T-helper 9 cell (primary cell): Measurements from ENCODE around the gene MRPL19.

Experiments used
- DNase-seq: peaks from one replicate; pipeline ENCODE4 v3.0.0-alpha.2; 2020
- total RNA-seq, 2 donors: gene quantifications; one replicate each; lab custom pipeline; 2026; lab: John Stamatoyannopoulos, UW

MRPL19 gene
- total RNA-seq, result 16.7 to 41.5 reads per million in 2 donors

- DNase-seq, result peak; percentile 56
Observed at GRCh38 chr2:75646583-75647425, at the start of gene MRPL19. MRPL19 (plus strand) TSS chr2:75646783; CDS start chr2:75646808, 25 bp downstream.

GRCh38 chr2:75596784-75597183 is 49.8 kb upstream of the MRPL19 start:
- no peak for DNase-seq

GRCh38 chr2:75597949-75598348 is 48.6 kb upstream of the MRPL19 start:
- no peak for DNase-seq

- no peak for DNase-seq
Observed at GRCh38 chr2:75598589-75599155, 47.9 kb upstream of the MRPL19 start.

GRCh38 chr2:75600461-75601011 is 46.0 kb upstream of the MRPL19 start:
- DNase-seq, result no peak

- no peak for DNase-seq
Observed at GRCh38 chr2:75602724-75603342, 43.8 kb upstream of the MRPL19 start.

GRCh38 chr2:75603477-75603876 is 43.1 kb upstream of the MRPL19 start:
- no peak for DNase-seq

GRCh38 chr2:75604484-75604883 is 42.1 kb upstream of the MRPL19 start:
- no peak for DNase-seq

- DNase-seq, result no peak
Observed at GRCh38 chr2:75605770-75606529, 40.6 kb upstream of the MRPL19 start.

- no peak for DNase-seq
Observed at GRCh38 chr2:75606761-75607399, 39.7 kb upstream of the MRPL19 start.

- no peak for DNase-seq
Observed at GRCh38 chr2:75607400-75607798, 39.2 kb upstream of the MRPL19 start.

- DNase-seq, result no peak
Observed at GRCh38 chr2:75607988-75608683, 38.4 kb upstream of the MRPL19 start.

GRCh38 chr2:75608684-75609333 is 37.8 kb upstream of the MRPL19 start:
- peak; percentile 23 for DNase-seq

GRCh38 chr2:75609334-75609689 is 37.3 kb upstream of the MRPL19 start:
- DNase-seq, result no peak

GRCh38 chr2:75609937-75610508 is 36.6 kb upstream of the MRPL19 start:
- no peak for DNase-seq

GRCh38 chr2:75610671-75611070 is 35.9 kb upstream of the MRPL19 start:
- no peak for DNase-seq

- no peak for DNase-seq
Observed at GRCh38 chr2:75612108-75612861, 34.3 kb upstream of the MRPL19 start.

GRCh38 chr2:75612862-75613243 is 33.7 kb upstream of the MRPL19 start:
- DNase-seq, result no peak

GRCh38 chr2:75614162-75614651 is 32.4 kb upstream of the MRPL19 start:
- DNase-seq, result no peak

GRCh38 chr2:75616406-75616805 is 30.2 kb upstream of the MRPL19 start:
- no peak for DNase-seq
